Smooth muscle cell (in vitro differentiated cells): Measurements from ENCODE around the gene ANAPC16. TPM values are rescaled to one million over a fixed set of nuclear protein-coding genes. Genes with fewer than 3 reads are reported as not detected.

Experiments used
- DNase-seq: peaks from one replicate; lab custom pipeline; 2025; ENCODE audit not compliant: unreplicated experiment; lab: John Stamatoyannopoulos, UW
- H2AFZ ChIP-seq: fragments of 200-600 bp; sonication (generic); 2 replicates; pipeline ENCODE4 v1.6.0; 2016; ENCODE audit warnings: antibody characterized with exemption, low read depth, mild to moderate bottlenecking
- H3F3A ChIP-seq: fragments of 200-600 bp; sonication (generic); 2 replicates; pipeline ENCODE4 v1.6.0; 2017; ENCODE audit warnings: antibody characterized with exemption, low read depth
- H3K27ac ChIP-seq: fragments of 200-600 bp; sonication (generic); 2 replicates; pipeline ENCODE4 v1.5.1; 2016; ENCODE audit warnings: low read depth, mild to moderate bottlenecking
- H3K27me3 ChIP-seq: fragments of 200-600 bp; sonication (generic); 2 replicates; pipeline ENCODE4 v1.6.1; 2016; ENCODE audit warnings: low read depth, mild to moderate bottlenecking
- H3K36me3 ChIP-seq: fragments of 200-600 bp; sonication (generic); 2 replicates; pipeline ENCODE4 v1.5.1; 2016; ENCODE audit warnings: low read depth
- H3K4me1 ChIP-seq: fragments of 200-600 bp; sonication (generic); 2 replicates; pipeline ENCODE4 v1.5.1; 2016; ENCODE audit warnings: low read depth
- H3K4me2 ChIP-seq: fragments of 200-600 bp; sonication (generic); 2 replicates; pipeline ENCODE4 v1.6.0; 2016; ENCODE audit warnings: mild to moderate bottlenecking
- H3K4me3 ChIP-seq: fragments of 200-600 bp; sonication (generic); 2 replicates; pipeline ENCODE4 v1.5.1; 2016; ENCODE audit warnings: mild to moderate bottlenecking
- H3K79me2 ChIP-seq: fragments of 200-600 bp; sonication (generic); 2 replicates; pipeline ENCODE4 v1.6.0; 2016; ENCODE audit warnings: low read depth, mild to moderate bottlenecking
- H3K9ac ChIP-seq: fragments of 200-600 bp; sonication (generic); 2 replicates; pipeline ENCODE4 v1.6.0; 2016; ENCODE audit warnings: low read depth
- H3K9me3 ChIP-seq: fragments of 200-600 bp; sonication (generic); replicated peaks from 2 replicates; pipeline ENCODE4 v1.5.1; 2016; ENCODE audit warnings: low read depth
- H4K20me1 ChIP-seq: fragments of 200-600 bp; sonication (generic); 2 replicates; pipeline ENCODE4 v1.6.0; 2016; ENCODE audit warnings: low read depth
- WGBS: methylation state at CpG from one replicate; pipeline ENCODE4 v1.1.7; 2016; ENCODE audit warnings: low lambda C conversion rate; 5-methylcytosine and 5-hydroxymethylcytosine counted together
- polyA plus RNA-seq: library from polyadenylated mRNA; unstranded; fragments of >200 nt; fragmentation: Nextera tagmentation; extraction: Ambion mirVana; gene quantifications from 2 replicates; pipeline ENCODE4 v1.2.1, GENCODE V29; 2016
- total RNA-seq: library from RNA; depleted of rRNA; stranded (reverse); fragments of >200 nt; gene quantifications from 2 replicates; pipeline ENCODE4 v1.2.3, GENCODE V29; 2014
- TF ChIP-seq, protein P1 (sequence below): fragments of 200-600 bp; sonication (generic); IDR thresholded peaks from 2 replicates; pipeline ENCODE4 v1.5.1; 2017; ENCODE audit warnings: borderline replicate concordance, mild to moderate bottlenecking, antibody characterized with exemption; ENCODE audit not compliant: insufficient read depth, poor library complexity, severe bottlenecking

ANAPC16 gene
- total and polyA plus RNA-seq, 2 experiments from 2014 or later = 76.4 to 81.8 TPM

DNA sequence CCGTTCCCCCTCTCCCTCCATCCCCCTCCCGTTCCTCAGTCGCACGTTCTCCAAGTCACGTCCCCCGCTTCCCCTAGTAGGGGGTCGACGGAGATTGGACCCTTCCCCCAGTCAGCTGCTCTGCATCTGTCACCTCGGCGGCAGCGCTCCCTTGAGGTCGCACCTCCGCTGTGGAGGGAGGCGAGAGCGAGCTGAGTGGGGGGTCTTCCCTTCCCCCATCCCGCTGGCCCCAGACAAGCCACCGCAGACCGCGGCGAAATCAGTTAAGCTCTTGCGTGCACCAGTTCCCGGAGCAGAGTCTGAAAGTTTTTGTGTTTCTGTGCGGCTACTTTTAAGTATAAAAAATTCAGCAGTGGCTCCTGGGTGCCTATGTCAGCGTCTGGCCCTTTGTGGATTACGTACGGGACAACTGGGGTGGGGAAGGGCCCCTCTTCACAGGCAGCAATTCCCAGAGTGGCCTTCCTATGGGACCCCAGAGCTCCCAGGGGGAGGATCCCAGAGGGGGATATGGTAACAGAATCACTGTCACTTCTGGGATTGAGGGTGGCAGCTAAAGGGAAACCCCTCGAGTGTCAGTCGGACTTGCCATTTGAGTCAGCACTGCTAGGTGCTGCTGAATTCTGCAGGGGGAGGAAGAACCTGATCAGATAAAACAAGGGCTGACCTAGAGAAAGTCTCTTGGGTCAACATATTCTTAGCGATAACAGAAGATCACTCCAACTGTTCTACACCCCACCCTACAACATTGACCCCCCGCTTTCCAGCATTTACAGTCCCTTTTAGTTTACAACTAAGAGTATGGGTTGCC is 45.4 kb downstream of the ANAPC16 start:
- H3K79me2 ChIP-seq = no peaks in the 10 kb centered on the region
- no peaks in the 10 kb centered on the region for H4K20me1 ChIP-seq
- WGBS = 2% methylated on average over 25 of the region's 30 CpGs
- DNase-seq = peak; percentile 90
- H3K9ac ChIP-seq = peak overlapping the region; percentile 60
- H3F3A ChIP-seq = peaks cover 16% of the 10 kb centered on the region
- peaks cover 53% of the 10 kb centered on the region for H3K4me1 ChIP-seq
- no peaks in the 10 kb centered on the region for H3K27me3 ChIP-seq
- H3K4me2 ChIP-seq = peak overlapping the region; percentile 80
- TF ChIP-seq, protein P1, sequence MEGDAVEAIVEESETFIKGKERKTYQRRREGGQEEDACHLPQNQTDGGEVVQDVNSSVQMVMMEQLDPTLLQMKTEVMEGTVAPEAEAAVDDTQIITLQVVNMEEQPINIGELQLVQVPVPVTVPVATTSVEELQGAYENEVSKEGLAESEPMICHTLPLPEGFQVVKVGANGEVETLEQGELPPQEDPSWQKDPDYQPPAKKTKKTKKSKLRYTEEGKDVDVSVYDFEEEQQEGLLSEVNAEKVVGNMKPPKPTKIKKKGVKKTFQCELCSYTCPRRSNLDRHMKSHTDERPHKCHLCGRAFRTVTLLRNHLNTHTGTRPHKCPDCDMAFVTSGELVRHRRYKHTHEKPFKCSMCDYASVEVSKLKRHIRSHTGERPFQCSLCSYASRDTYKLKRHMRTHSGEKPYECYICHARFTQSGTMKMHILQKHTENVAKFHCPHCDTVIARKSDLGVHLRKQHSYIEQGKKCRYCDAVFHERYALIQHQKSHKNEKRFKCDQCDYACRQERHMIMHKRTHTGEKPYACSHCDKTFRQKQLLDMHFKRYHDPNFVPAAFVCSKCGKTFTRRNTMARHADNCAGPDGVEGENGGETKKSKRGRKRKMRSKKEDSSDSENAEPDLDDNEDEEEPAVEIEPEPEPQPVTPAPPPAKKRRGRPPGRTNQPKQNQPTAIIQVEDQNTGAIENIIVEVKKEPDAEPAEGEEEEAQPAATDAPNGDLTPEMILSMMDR = no peak
- peak overlapping the region; percentile 37 for H3K4me3 ChIP-seq
- H2AFZ ChIP-seq = peak overlapping the region; percentile 1
- H3K27ac ChIP-seq = peak overlapping the region; percentile 93
- no peaks in the 10 kb centered on the region for H3K9me3 ChIP-seq
- H3K36me3 ChIP-seq = no peaks in the 10 kb centered on the region

- peak overlapping the region; percentile 93 for H3K27ac ChIP-seq
- TF ChIP-seq, protein P1 = no peak
- H2AFZ ChIP-seq = no peak overlapping the region
- WGBS = 92% methylated on average over 7 of the region's 7 CpGs
- H3K79me2 ChIP-seq = no peaks in the 10 kb centered on the region
- H3F3A ChIP-seq = peaks cover 16% of the 10 kb centered on the region
- no peaks in the 10 kb centered on the region for H4K20me1 ChIP-seq
- H3K9me3 ChIP-seq = no peaks in the 10 kb centered on the region
- H3K4me2 ChIP-seq = peak overlapping the region; percentile 80
- H3K27me3 ChIP-seq = no peaks in the 10 kb centered on the region
- peak overlapping the region; percentile 60 for H3K9ac ChIP-seq
- DNase-seq = no peak
- H3K4me3 ChIP-seq = peak overlapping the region; percentile 37
- no peaks in the 10 kb centered on the region for H3K36me3 ChIP-seq
- peaks cover 49% of the 10 kb centered on the region for H3K4me1 ChIP-seq
These were observed 46.1 kb downstream of the ANAPC16 start for GRCh38 chr10:72261784-72262404.

GRCh38 chr10:72263613-72264241 is 47.9 kb downstream of the ANAPC16 start:
- Histone ChIP-seq H3K9ac (no peak overlapping the region), H3K4me1 (peaks cover 56% of the 10 kb centered on the region), H4K20me1 (no peaks in the 10 kb centered on the region), H3K27ac (peak overlapping the region; percentile 47), H3K4me2 (no peak overlapping the region), H3F3A (peaks cover 16% of the 10 kb centered on the region), H3K27me3 (no peaks in the 10 kb centered on the region), H3K36me3 (no peaks in the 10 kb centered on the region), H3K4me3 (no peak overlapping the region), H3K9me3 (no peaks in the 10 kb centered on the region), H3K79me2 (no peaks in the 10 kb centered on the region), H2AFZ (no peak overlapping the region)
- TF ChIP-seq, protein P1 = no peak
- 66% methylated on average over 6 of the region's 6 CpGs for WGBS
- no peak for DNase-seq
